Measurements from ENCODE around the gene IPO11.
A peak's percentile ranks its signal among the peaks of the same experiment; 100 is the strongest.

The IPO11 gene

DNA sequence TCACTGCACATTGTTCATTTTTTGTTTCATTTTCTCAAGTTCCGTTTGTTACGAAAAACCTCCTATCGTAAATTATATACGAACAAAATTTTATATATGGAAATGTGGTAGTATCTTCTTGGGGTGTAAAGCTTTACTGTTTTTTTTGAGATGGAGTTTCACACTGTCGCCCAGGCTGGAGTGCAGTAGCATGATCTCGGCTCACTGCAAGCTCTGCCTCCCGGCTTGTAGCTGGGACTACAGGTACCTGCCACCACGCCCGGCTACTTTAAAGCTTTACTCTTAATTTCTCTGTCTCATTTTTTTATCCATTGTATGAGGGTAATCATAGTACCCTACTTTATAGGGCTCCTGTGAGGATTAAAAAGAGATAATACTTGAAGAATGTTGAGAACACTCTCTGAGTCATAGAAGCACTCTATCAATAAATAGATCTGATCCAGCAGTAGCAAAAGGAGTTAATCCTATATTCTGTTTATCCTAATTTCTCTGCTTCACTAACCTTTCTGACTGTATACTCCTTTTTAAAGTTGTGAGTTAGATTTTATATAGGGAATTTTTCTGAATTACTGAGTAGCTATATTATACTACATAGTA is 160.5 kb downstream of the IPO11 start:
- no peak for DNase-seq (ENCODE audit: low spot score)

DNA sequence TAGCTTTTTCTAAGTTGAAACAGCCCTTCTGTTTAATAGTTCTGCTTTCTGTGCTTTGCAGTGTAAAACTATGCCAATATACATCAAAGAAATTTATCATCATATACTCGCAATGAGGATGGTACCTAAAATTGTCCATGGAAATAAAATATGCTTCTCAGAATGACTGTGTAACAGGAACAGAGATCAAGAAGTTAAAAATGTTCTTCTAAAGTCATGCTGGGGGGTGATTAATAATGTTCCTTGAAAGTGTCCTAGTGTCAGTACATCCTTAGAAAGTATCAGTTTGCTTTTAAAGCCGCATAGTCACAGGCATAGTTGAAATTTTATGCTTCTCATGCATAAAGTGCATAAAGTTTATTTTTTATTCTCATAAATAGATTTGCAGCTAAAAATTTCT is 162.0 kb downstream of the IPO11 start:
- no peak for DNase-seq (ENCODE audit: low spot score)

GRCh38 chr5:62575066-62575465 is 162.5 kb downstream of the IPO11 start:
- no peak for DNase-seq (ENCODE audit: low spot score)

GRCh38 chr5:62575489-62575888 is 162.9 kb downstream of the IPO11 start:
- no peak for DNase-seq (ENCODE audit: low spot score)

- no peak for DNase-seq (ENCODE audit: low spot score)
These were observed 164.1 kb downstream of the IPO11 start for GRCh38 chr5:62576570-62577170.

DNA sequence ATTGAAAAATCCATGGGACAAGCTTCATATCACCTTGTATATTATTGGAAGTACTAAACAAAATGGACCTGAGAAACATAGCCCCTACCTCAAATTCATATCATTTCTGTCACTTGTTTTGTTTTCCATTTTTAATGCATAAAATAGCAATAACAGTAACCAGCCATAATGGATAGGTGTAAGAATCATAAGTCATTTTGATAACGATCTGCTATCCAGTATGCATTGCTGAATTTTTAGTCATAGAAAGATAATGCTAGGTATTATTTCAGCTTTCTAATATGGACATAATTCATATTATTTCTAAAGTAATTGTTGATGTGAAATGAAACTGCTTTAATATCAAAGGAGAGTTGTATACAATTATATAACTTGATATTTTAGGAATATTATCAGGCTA is 164.9 kb downstream of the IPO11 start:
- no peak for DNase-seq (ENCODE audit: low spot score)

DNA sequence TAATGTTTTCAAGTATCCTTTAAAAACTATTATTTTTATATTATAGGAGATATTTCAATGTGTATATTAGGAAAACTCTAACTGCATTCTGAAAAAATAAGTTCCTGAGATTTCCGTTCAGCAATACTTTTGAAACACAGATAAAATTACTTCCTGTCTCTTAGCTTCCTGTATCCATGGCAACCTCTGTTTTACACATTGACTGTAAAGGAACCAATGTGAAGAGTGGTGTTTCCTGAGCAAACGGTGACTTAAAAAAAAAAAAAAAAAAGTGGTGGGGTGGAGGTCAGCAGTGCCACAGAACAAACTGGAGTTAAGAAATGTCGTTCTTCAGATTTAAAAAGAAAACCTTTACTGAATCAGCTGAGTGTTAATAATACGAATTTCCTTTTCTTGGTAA is 166.0 kb downstream of the IPO11 start, which contains the start of gene LRRC70:
TSS of gene LRRC70 (plus strand) at position 280 of the 400 bp plus-strand sequence. CDS start 620 bp downstream, outside the sequence.
- DNase-seq (ENCODE audit: low spot score): peak; percentile 7

- no peak for DNase-seq (ENCODE audit: low spot score)
These were observed 167.2 kb downstream of the IPO11 start for GRCh38 chr5:62579761-62580160.

DNA sequence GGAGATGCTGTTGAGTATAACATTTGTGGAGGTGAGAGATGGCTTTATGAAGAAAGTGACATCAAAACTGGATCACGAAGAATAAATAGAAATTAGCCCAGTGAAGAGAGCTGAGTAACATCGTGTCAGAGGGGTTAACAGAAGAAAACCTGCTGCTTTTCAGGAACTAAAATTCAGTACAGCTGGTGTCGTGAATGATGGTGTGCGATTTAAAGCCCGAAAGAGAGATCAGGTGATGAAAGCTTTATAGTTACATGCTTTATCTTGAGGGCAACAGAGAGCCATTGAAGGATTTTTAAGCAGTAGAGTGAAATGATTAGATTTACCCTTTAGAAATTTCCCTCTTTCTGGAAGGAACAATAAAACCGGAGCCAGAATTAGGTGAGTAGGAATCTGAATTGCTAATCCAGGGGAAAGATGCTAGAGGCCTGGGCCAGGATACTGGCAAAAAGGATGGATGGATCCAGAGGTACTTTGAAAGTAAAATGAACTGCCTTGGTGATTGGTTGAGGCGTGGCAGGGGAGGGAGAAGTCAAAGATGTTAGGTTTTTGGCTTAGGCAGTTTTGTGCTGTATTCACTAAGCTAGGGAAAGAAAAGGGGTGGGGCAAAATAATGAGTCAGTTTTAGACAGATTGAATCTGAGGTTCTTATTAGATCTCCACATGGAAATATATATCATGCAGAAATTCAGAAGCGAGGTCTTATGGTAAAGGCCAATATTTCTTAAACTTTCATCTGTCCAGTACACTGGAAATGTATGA is 169.5 kb downstream of the IPO11 start:
- DNase-seq (ENCODE audit: low spot score): no peak

- DNase-seq (ENCODE audit: low spot score): no peak
These were observed 171.8 kb downstream of the IPO11 start for GRCh38 chr5:62584391-62584790.

DNA sequence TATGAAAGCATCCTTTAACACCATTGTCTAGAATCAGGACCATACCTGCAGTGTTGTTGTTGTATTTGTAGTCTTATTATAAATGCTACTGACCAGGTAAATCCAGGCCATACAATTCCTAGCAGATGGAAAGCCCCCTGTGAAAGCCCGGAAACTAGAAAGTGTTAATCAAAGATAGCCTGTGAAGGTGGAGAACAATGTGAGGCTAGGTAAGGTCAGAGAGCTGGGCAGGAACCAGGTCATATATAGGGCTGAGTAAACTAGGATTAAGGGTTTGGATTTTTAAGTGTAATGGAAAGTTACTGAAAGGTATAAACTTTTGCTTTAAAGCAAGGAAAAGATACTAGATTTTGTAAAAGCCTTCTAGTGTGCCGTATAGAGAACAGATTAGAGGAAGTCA is 172.7 kb downstream of the IPO11 start:
- DNase-seq (ENCODE audit: low spot score): no peak

DNA sequence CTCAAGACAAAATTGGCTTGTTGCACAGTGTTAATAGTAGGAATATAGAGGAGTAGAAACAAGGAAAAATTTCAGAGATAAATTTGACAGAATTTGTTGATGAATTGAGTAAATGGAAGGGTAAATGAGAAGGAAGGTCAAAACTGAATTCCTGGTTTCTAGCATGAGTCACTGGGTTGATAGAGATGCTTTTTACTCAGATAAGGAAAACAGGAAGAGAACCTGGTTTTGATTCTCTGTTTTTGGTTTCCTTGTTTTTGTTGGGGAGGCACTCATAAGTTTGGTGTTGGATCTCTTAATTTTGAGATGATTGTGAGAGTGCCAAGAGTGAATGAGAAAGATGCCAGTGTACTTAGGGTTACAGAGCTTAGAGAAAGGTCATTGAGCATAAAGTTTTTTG is 173.2 kb downstream of the IPO11 start:
- DNase-seq (ENCODE audit: low spot score): no peak

- DNase-seq (ENCODE audit: low spot score): no peak
These were observed 175.2 kb downstream of the IPO11 start for GRCh38 chr5:62587737-62588136.

GRCh38 chr5:62588668-62589067 is 176.1 kb downstream of the IPO11 start:
- no peak for DNase-seq (ENCODE audit: low spot score)

- no peak for DNase-seq (ENCODE audit: low spot score)
These were observed 176.9 kb downstream of the IPO11 start for GRCh38 chr5:62589504-62589903.

- no peak for DNase-seq (ENCODE audit: low spot score)
These were observed 177.8 kb downstream of the IPO11 start for GRCh38 chr5:62590387-62590786.

GRCh38 chr5:62592558-62592957 is 180.0 kb downstream of the IPO11 start:
- no peak for DNase-seq (ENCODE audit: low spot score)

DNA sequence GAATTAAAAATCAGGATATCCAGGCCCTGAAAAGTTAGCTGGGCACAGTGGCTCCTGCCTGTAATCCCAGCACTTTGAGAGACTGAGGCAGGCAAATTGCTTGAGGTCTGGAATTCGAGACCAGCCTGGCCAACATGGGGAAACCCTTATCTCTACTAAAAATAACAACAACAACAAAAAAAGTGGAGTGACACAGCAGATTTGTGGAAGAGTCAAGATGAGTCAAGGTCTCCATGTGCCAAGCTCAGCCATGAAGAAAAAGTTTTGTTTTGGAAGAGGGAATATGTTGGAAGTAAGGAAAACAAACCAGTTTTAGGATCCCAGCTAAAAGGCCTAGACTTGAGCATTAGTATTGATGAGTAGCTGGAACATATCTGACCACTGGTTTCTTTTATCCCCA is 180.8 kb downstream of the IPO11 start:
- no peak for DNase-seq (ENCODE audit: low spot score)

- no peak for DNase-seq (ENCODE audit: low spot score)
These were observed 181.9 kb downstream of the IPO11 start for GRCh38 chr5:62594364-62594984.

DNA sequence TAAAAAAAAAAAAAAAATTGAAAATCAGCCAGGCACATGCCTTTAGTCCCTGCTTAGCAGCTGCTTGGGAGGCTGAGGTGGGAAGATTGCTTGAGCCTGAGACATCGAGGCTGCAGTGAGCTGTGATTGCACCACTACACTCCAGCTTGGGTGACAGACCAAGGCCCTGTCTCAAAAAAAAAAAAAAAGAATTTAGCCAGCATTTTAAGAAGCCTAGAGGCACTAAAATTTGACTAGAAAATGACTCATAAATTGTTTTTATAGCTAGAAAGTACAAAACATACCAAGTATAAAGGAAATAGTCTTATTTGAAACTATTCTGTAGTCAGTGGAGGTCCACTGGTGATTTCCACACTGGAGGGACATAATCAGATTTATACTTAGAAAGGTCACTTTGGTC is 183.5 kb downstream of the IPO11 start:
- DNase-seq (ENCODE audit: low spot score): no peak

GRCh38 chr5:62596691-62597090 is 184.1 kb downstream of the IPO11 start:
- DNase-seq (ENCODE audit: low spot score): no peak

- DNase-seq (ENCODE audit: low spot score): no peak
These were observed 184.8 kb downstream of the IPO11 start for GRCh38 chr5:62597314-62597713.

Data from globus pallidus (tissue), 1 donor.